Measurements from ENCODE around the gene FAM118B. TPM values are rescaled to one million over a fixed set of nuclear protein-coding genes. Genes with fewer than 3 reads are reported as not detected.
A peak's percentile ranks its signal among the peaks of the same experiment; 100 is the strongest.
"Not testable (repeated sequence)": the region's sequence is repeated elsewhere in the genome, so short reads cannot be mapped to it uniquely, and the experiment has no call there.

FAM118B gene
- total and polyA plus RNA-seq, 4 donors = 25.8 to 40.4 (median 33.7) TPM

DNA sequence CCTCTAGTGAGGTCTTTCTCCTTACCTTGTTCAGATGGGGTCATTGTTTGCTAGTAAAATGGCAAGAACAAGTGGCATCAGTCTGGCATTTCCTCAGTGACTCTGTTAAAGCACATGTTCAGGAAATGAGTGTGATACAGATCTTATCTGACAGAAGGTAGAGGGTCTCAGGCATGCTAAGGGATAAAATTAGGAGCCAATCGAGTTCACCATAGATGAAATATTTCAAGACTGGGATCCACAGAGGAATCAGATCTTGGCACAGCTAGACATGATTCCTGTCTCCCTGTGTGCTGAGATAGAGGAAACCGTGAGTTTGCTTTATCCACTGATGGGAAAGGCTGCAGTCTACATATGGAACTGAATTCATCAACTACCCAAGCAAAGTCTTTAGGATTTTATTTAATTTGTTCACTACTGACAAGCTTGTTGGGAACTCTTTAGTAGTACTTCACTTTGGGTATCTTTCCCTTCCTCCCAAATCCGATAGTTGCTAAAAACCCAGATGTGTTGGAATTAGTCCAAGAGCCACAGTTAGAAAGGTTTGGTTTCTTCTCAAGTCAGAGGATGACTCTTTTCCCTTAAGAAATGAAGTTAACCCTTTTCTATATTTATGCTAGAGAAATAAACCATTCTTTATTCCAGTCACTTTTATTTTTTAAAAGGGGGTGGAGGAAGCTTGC is 18.4 kb downstream of the FAM118B start:
- no CpG with 5 or more reads among the region's 3 CpGs for WGBS (ENCODE audit: insufficient coverage)
- peak in 1 of 6 donors; percentile 30 for DNase-seq (ENCODE audit: low read depth in 4 of 6, low spot score in 6 of 6)
- H3K4me3 ChIP-seq (ENCODE audit: low read depth, low read length) = no peak overlapping the region
- no peaks in the 10 kb centered on the region for H3K27me3 ChIP-seq (ENCODE audit: control insufficient read depth, insufficient read depth, low read length)
- H3K27ac ChIP-seq (ENCODE audit: low read depth, low read length) = no peak overlapping the region
- no peaks in the 10 kb centered on the region for H3K36me3 ChIP-seq (ENCODE audit: control insufficient read depth, insufficient read depth, low read length)
- H3K4me1 ChIP-seq (ENCODE audit: control insufficient read depth, insufficient read depth, low read length) = no peaks in the 10 kb centered on the region
- H3K9me3 ChIP-seq (ENCODE audit: control insufficient read depth, insufficient read depth, low read length) = no peaks in the 10 kb centered on the region

DNA sequence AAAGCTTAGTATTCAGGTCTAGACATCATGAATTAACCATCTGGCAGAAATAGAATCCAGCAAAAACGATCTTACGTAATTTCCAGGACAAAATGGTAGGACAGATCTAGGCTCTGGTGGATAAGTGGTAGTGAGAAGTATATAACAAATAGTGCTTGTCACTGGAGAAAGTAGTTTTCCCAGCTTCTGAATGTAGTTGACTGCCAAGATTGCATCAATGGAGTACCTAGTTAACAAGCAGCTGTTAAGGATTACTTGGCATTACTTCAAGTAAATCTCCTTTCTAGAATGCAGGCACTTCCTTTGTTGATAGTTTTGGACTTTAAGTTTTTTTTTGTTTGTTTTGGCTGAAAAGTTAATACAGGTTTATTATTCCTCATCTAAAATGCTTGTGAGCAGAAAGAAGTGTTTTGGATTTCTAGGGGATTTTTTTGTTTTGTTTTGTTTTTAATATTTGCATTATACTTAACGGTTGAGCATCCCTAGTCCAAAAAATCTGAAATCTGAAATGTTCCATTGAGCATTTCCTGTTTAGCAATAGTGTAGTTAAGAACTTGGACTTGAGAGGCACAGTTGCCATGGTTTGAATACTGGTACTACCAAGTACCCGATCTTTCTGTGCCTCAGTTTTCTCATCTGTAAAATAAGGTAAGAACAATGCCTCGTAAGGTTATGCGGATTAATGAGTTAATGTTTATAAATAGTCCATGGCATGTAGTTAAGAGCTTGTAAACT is 20.3 kb downstream of the FAM118B start:
- Histone ChIP-seq H3K27ac (ENCODE audit: low read depth, low read length) (no peak overlapping the region), H3K4me3 (ENCODE audit: low read depth, low read length) (no peak overlapping the region), H3K9me3 (ENCODE audit: control insufficient read depth, insufficient read depth, low read length) (no peaks in the 10 kb centered on the region), H3K4me1 (ENCODE audit: control insufficient read depth, insufficient read depth, low read length) (no peaks in the 10 kb centered on the region), H3K36me3 (ENCODE audit: control insufficient read depth, insufficient read depth, low read length) (no peaks in the 10 kb centered on the region), H3K27me3 (ENCODE audit: control insufficient read depth, insufficient read depth, low read length) (no peaks in the 10 kb centered on the region)
- WGBS (ENCODE audit: insufficient coverage) = 66% methylated on average over 4 of the region's 6 CpGs
- DNase-seq (ENCODE audit: low read depth in 4 of 6, low spot score in 6 of 6) = peak in 2 of 6 donors; percentile 12 to 47

DNA sequence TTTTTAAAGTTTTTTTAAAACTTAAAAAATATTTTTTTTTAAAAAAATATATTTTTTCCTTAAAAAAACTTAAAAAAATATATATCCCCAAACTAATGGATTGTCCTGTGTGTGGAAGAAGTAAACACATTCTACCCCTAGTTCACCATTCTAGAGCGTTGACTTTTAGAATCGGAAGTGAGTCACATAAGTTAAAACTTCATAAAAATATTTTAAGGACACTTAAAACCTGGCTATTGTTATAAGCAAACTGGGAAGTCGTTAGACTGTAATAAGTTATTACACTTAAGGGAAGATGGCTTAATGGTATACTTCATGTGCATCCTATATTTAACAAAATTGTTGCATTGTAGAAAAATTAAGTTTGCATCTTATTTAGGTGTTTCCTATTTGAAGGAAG is 21.1 kb downstream of the FAM118B start:
- Histone ChIP-seq H3K4me3 (ENCODE audit: low read depth, low read length) (no peak overlapping the region), H3K27ac (ENCODE audit: low read depth, low read length) (no peak overlapping the region), H3K36me3 (ENCODE audit: control insufficient read depth, insufficient read depth, low read length) (peaks cover 2% of the 10 kb centered on the region), H3K27me3 (ENCODE audit: control insufficient read depth, insufficient read depth, low read length) (no peaks in the 10 kb centered on the region), H3K9me3 (ENCODE audit: control insufficient read depth, insufficient read depth, low read length) (no peaks in the 10 kb centered on the region), H3K4me1 (ENCODE audit: control insufficient read depth, insufficient read depth, low read length) (no peaks in the 10 kb centered on the region)
- WGBS (ENCODE audit: insufficient coverage) = no CpG with 5 or more reads among the region's 3 CpGs
- DNase-seq (ENCODE audit: low read depth in 4 of 6, low spot score in 6 of 6) = no peak

DNA sequence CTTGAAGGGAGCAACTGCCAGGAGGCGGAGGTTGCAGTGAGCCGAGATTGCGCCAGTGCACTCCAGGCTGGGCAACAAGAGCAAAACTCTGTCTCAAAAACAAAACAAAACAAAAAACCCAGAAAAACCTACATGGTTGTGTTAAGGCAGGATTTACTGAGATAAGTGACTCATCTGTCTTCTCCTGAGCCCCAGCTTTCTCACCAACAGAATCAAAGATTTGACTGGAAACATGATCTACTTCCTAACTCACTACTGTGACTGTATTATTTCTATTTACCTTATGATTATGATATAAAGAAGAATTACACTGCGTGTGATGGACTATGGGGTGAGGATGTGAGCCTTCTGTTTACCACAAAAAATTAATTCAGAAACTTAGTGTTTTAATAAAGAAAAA is 21.8 kb downstream of the FAM118B start:
- H3K4me1 ChIP-seq (ENCODE audit: control insufficient read depth, insufficient read depth, low read length) = no peaks in the 10 kb centered on the region
- H3K36me3 ChIP-seq (ENCODE audit: control insufficient read depth, insufficient read depth, low read length) = peaks cover 4% of the 10 kb centered on the region
- no peak overlapping the region for H3K4me3 ChIP-seq (ENCODE audit: low read depth, low read length)
- no peaks in the 10 kb centered on the region for H3K9me3 ChIP-seq (ENCODE audit: control insufficient read depth, insufficient read depth, low read length)
- DNase-seq (ENCODE audit: low read depth in 4 of 6, low spot score in 6 of 6) = no peak
- H3K27me3 ChIP-seq (ENCODE audit: control insufficient read depth, insufficient read depth, low read length) = no peaks in the 10 kb centered on the region
- H3K27ac ChIP-seq (ENCODE audit: low read depth, low read length) = no peak overlapping the region
- no CpG with 5 or more reads among the region's 4 CpGs for WGBS (ENCODE audit: insufficient coverage)

DNA sequence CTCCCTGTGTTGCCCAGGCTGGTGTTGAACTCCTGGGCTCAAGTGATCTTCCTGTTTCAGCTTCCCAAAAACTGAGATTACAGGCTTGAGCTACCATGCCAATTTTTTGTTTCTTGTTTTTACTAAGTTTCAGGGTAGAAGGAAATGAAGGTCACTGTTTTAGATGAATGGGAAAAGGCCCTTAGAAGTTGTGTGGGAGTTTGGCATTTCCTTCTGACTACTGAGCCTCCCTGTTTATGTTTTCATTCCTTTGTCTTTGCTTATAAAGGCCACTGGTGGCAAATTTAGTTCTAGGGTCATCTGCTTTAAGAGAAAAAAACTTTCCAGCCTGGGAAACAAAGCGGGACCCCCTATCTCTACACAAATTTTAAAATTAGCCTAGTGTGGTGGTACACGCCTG is 35.1 kb downstream of the FAM118B start:
- no peak for DNase-seq (ENCODE audit: low read depth in 4 of 6, low spot score in 6 of 6)
- Histone ChIP-seq H3K9me3 (ENCODE audit: control insufficient read depth, insufficient read depth, low read length) (no peaks in the 10 kb centered on the region), H3K4me1 (ENCODE audit: control insufficient read depth, insufficient read depth, low read length) (no peaks in the 10 kb centered on the region), H3K4me3 (ENCODE audit: low read depth, low read length) (no peak overlapping the region), H3K27me3 (ENCODE audit: control insufficient read depth, insufficient read depth, low read length) (no peaks in the 10 kb centered on the region), H3K27ac (ENCODE audit: low read depth, low read length) (no peak overlapping the region), H3K36me3 (ENCODE audit: control insufficient read depth, insufficient read depth, low read length) (peaks cover 16% of the 10 kb centered on the region)
- 83% methylated on average over 1 of the region's 2 CpGs for WGBS (ENCODE audit: insufficient coverage)

DNA sequence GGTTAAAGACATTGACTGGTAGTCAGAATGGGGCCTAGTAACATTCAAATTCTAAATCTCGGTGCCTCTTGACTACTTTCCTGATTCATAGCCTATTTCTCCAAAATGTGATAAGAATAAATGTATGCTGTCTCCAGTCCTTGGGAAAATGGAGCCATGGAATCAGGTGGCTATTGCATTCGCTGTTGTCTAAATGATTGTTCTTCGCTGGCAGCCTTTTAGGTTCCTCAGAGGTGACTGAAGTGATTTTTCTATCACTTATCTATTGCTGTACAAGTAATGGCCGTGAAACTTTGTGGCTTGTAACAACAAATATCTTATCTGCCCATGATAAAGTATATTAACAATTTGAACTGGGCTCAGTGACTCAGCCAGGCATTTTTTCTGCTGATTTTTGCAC is 41.7 kb downstream of the FAM118B start:
- H3K27me3 ChIP-seq (ENCODE audit: control insufficient read depth, insufficient read depth, low read length) = no peaks in the 10 kb centered on the region
- no peak overlapping the region for H3K27ac ChIP-seq (ENCODE audit: low read depth, low read length)
- no CpG with 5 or more reads among the region's 4 CpGs for WGBS (ENCODE audit: insufficient coverage)
- H3K4me1 ChIP-seq (ENCODE audit: control insufficient read depth, insufficient read depth, low read length) = no peaks in the 10 kb centered on the region
- DNase-seq (ENCODE audit: low read depth in 4 of 6, low spot score in 6 of 6) = no peak
- no peak overlapping the region for H3K4me3 ChIP-seq (ENCODE audit: low read depth, low read length)
- peaks cover 12% of the 10 kb centered on the region for H3K36me3 ChIP-seq (ENCODE audit: control insufficient read depth, insufficient read depth, low read length)
- no peaks in the 10 kb centered on the region for H3K9me3 ChIP-seq (ENCODE audit: control insufficient read depth, insufficient read depth, low read length)

DNA sequence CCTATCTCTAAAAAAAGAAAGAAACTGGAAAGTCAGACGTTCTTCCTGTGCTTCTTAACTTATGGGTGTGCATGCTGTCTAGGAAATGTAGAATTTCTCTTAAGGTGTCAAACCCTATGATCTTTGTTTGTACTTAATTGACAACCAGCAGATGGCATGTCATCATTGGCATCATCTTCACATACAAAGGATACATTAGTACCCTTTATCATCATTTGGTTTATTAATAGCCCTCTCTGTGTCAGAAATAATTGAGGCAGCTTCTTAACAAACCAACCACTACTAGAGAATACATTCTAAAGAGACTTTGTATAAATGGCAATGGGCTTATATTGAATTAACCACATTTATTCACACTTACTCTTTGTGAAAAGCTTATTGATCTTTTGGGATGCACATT is 43.2 kb downstream of the FAM118B start:
- Histone ChIP-seq H3K27ac (ENCODE audit: low read depth, low read length) (no peak overlapping the region), H3K4me3 (ENCODE audit: low read depth, low read length) (no peak overlapping the region), H3K4me1 (ENCODE audit: control insufficient read depth, insufficient read depth, low read length) (no peaks in the 10 kb centered on the region), H3K27me3 (ENCODE audit: control insufficient read depth, insufficient read depth, low read length) (no peaks in the 10 kb centered on the region), H3K9me3 (ENCODE audit: control insufficient read depth, insufficient read depth, low read length) (no peaks in the 10 kb centered on the region), H3K36me3 (ENCODE audit: control insufficient read depth, insufficient read depth, low read length) (peaks cover 8% of the 10 kb centered on the region)
- DNase-seq (ENCODE audit: low read depth in 4 of 6, low spot score in 6 of 6) = no peak
- WGBS (ENCODE audit: insufficient coverage) = 100% methylated on average over 1 of the region's 1 CpG

DNA sequence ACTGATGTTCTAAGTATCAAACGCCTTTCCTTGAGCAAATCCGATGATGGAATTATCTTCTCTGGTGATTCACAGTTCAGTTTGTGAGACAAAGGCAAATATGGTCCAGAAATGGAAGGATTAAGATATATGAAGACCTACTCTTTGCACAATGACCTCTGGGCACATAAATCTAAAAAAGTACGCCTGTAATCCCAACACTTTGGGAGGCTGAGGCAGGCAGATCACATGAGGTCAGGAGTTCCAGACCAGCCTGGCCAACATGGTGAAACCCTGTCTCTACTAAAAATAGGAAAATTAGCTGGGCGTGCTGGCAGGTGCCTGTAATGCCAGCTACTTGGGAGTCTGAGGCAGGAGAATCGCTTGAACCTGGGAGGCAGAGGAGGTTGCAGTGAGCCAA is 43.9 kb downstream of the FAM118B start:
- WGBS (ENCODE audit: insufficient coverage) = 86% methylated on average over 2 of the region's 5 CpGs
- H3K27ac ChIP-seq (ENCODE audit: low read depth, low read length); H3K4me3 ChIP-seq (ENCODE audit: low read depth, low read length); H3K27me3 ChIP-seq (ENCODE audit: control insufficient read depth, insufficient read depth, low read length); H3K4me1 ChIP-seq (ENCODE audit: control insufficient read depth, insufficient read depth, low read length); DNase-seq (ENCODE audit: low read depth in 4 of 6, low spot score in 6 of 6); H3K36me3 ChIP-seq (ENCODE audit: control insufficient read depth, insufficient read depth, low read length); H3K9me3 ChIP-seq (ENCODE audit: control insufficient read depth, insufficient read depth, low read length): not testable (repeated sequence)

DNA sequence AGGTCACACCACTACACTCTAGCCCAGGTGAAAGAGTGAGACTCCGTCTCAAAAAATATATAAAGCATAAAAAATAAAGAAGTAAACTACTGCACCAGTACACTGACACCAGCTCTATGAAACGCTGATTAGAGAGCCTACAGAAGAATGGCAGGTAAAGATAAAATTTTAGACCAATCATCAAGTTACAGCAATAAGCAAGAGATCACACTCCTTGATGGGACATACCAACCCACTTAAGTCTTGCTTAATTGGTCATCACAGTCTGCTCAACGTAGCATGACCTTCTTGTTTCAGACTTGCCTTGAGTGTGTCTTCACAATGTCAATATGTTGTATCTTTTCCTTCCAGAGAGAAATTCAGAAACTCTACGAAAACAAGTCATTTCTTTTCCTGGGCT is 44.6 kb downstream of the FAM118B start:
- H3K4me1 ChIP-seq (ENCODE audit: control insufficient read depth, insufficient read depth, low read length) = no peaks in the 10 kb centered on the region
- H3K4me3 ChIP-seq (ENCODE audit: low read depth, low read length) = no peak overlapping the region
- no peak overlapping the region for H3K27ac ChIP-seq (ENCODE audit: low read depth, low read length)
- H3K36me3 ChIP-seq (ENCODE audit: control insufficient read depth, insufficient read depth, low read length) = peaks cover 8% of the 10 kb centered on the region
- no peak for DNase-seq (ENCODE audit: low read depth in 4 of 6, low spot score in 6 of 6)
- WGBS (ENCODE audit: insufficient coverage) = 83% methylated on average over 2 of the region's 4 CpGs
- no peaks in the 10 kb centered on the region for H3K27me3 ChIP-seq (ENCODE audit: control insufficient read depth, insufficient read depth, low read length)
- no peaks in the 10 kb centered on the region for H3K9me3 ChIP-seq (ENCODE audit: control insufficient read depth, insufficient read depth, low read length)

DNA sequence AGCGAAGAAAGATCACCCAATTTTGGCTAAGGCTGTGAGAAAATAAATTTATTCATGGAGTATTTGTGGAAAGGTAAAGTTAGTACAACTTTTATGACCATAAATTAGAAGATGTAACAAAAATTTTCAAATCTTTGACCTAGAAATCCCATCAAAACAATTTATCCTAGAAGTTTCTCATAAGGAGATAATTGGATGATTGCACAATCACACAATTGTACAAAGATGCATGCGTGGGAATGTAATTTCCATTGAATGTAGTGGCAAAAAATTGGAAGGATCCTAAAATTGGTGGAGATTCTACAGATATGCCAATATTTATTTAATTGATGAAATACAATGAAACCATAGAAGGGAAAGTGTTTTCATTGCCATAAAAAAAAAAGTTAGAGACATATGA is 45.6 kb downstream of the FAM118B start:
- no peaks in the 10 kb centered on the region for H3K27me3 ChIP-seq (ENCODE audit: control insufficient read depth, insufficient read depth, low read length)
- H3K27ac ChIP-seq (ENCODE audit: low read depth, low read length) = no peak overlapping the region
- no peaks in the 10 kb centered on the region for H3K9me3 ChIP-seq (ENCODE audit: control insufficient read depth, insufficient read depth, low read length)
- 100% methylated on average over 1 of the region's 2 CpGs for WGBS (ENCODE audit: insufficient coverage)
- no peaks in the 10 kb centered on the region for H3K4me1 ChIP-seq (ENCODE audit: control insufficient read depth, insufficient read depth, low read length)
- DNase-seq (ENCODE audit: low read depth in 4 of 6, low spot score in 6 of 6) = no peak
- no peak overlapping the region for H3K4me3 ChIP-seq (ENCODE audit: low read depth, low read length)
- peaks cover 14% of the 10 kb centered on the region for H3K36me3 ChIP-seq (ENCODE audit: control insufficient read depth, insufficient read depth, low read length)

Measured in spinal cord (tissue), 10 donors.